Measurements from ENCODE around the gene PRICKLE4. TPM values are rescaled to one million over a fixed set of nuclear protein-coding genes. Genes with fewer than 3 reads are reported as not detected.
A peak's percentile ranks its signal among the peaks of the same experiment; 100 is the strongest.
"Not testable (repeated sequence)": the region's sequence is repeated elsewhere in the genome, so short reads cannot be mapped to it uniquely, and the experiment has no call there.

PRICKLE4 gene
- total RNA-seq, 1 experiment from 2014 or later: not detected

GRCh38 chr6:41744236-41744787 lies 36.3 kb upstream of the PRICKLE4 start:
- DNase-seq (ENCODE audit: low spot score): no peak

DNA sequence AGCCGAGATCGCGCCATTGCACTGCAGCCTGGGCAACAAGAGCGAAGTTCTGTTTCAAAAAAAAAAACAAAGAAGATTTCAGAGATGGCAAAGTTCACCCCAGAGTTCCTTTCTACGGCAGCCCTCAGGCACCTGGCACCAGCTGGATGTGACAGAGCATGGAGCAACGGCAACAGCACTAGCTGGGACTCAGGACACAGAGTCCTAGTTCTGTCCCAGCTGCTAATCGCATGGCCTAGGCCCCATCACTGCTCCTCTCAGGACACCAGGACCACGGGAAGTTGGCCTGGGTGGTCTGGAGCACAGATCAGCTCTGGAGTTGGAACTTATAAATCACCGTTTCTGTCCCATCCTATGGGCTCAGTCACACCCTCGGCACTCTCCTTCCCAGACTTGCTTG lies 34.5 kb upstream of the PRICKLE4 start:
- DNase-seq (ENCODE audit: low spot score): no peak

GRCh38 chr6:41747256-41748101 lies 33.1 kb upstream of the PRICKLE4 start, which contains the start of gene PGC:
Gene PGC, minus strand, starts transcription at chr6:41747397. Its CDS starts 63 bp downstream, at chr6:41747334.
- no peak for DNase-seq (ENCODE audit: low spot score)

GRCh38 chr6:41748102-41748477 lies 32.5 kb upstream of the PRICKLE4 start:
- no peak for DNase-seq (ENCODE audit: low spot score)

GRCh38 chr6:41748542-41748941 lies 32.0 kb upstream of the PRICKLE4 start:
- no peak for DNase-seq (ENCODE audit: low spot score)

DNA sequence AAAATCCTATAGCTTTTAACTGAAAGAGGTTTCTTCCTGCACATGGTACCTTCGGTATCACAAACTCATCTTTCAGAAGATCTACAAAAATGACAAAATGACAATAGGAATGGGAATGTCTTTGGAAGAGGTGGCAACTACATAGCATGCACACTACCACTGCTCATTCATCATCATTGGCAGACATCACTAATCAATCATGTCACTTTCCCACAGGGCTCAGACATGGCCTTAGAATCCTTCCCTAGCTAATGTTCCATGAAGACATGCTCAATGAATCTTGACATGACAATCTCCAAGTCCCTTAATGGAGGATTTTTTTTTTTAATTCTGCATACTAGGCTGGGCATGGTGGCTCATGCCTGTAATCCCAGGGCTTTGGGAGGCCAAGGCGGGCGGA lies 30.2 kb upstream of the PRICKLE4 start:
- DNase-seq (ENCODE audit: low spot score): no peak

DNA sequence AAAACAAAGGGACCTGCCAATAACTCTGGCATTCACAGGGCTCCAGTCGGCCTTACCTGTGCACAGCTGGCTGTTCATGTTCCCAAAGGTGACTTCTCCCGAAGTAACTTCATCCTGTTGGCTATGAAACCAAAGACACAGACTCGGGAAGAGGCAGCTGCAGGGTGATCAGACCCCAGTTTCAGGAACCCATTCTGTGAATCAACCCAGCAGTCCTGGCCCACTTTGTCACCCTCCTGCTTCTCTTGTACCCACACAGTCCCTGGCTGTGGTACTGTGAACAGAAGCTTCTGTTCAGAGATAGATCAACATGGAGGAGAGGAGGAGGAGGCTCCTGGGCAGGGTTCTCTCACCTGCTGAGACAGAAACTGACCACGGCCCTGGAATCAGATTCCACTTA lies 24.7 kb upstream of the PRICKLE4 start:
- DNase-seq (ENCODE audit: low spot score): no peak

DNA sequence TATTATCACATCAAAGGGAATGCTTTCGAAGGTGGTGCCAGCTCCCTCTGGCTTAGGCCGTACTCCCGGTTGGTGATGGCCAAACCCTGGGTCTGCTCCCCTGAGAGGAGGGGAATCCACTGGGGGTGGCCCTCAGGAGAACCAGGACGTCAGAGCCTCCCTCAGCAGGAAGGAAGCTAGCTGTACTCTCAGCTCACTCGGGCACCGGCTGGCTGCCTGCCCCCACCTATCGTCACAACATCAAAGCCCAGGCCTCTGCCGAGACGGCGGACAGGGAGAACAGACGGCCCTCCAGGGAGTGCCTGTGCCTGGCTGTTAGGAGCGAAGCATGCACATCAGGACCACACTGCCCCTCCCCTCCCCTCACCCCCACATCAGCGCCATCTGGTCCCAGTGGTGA lies 24.2 kb upstream of the PRICKLE4 start:
- no peak for DNase-seq (ENCODE audit: low spot score)

- no peak for DNase-seq (ENCODE audit: low spot score)
These were observed 23.3 kb upstream of the PRICKLE4 start for GRCh38 chr6:41757271-41757670.

DNA sequence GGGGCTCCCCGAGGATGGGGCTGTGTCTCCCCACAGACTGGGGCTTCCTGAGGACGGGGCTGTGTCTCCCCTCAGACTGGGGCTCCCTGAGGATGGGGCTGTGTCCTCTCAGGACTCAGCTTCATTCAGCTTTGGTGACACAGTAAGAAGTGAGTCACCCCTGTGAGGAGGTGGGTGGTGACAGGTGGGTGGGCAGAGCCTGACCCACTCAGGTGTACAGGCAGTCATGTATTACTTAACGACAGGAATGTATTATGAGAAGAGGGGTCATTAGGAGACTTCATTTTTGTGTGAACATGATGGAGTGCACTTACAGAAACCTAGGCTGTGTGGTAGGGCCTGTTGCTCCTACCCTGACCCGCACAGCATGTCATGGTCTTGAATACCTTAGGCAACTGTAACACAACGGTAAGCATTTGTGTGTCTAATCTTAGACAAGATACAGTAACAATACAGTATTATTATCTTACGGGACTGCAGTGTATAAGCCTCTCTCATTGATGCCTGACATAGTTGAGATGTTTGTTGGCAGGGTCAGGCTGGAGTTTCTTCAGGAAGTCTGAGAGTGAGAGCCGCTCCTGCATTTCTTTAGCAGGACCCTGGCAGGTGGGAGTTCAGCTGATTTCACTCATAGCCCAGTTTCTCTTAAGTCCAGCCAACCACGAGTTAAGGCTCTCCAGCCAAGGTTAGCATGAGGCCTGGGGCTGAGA lies 22.5 kb upstream of the PRICKLE4 start:
- no peak for DNase-seq (ENCODE audit: low spot score)

DNA sequence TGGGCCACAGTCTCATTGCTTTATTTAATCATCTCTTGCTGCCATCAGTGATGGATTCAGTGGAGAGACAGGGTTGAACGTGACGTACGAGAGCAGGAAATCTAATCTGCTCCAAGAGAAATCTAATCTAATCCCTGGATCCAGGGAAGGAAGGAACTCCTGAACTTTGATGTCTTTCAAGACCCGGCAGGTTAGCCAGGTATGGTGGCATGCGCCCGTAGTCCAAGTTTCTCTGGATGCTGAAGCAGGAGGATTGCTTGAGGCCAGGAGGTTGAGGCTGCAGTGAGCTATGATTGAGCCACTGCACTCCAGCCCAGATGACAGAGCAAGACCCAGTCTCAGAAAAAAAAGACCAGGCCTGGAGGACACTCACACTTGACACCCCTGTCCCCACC lies 21.9 kb upstream of the PRICKLE4 start:
- no peak for DNase-seq (ENCODE audit: low spot score)

GRCh38 chr6:41759106-41759904 lies 21.3 kb upstream of the PRICKLE4 start:
- DNase-seq (ENCODE audit: low spot score): no peak

GRCh38 chr6:41759905-41760579 lies 20.5 kb upstream of the PRICKLE4 start:
- DNase-seq (ENCODE audit: low spot score): no peak

- no peak for DNase-seq (ENCODE audit: low spot score)
These were observed 17.1 kb upstream of the PRICKLE4 start for GRCh38 chr6:41763470-41763869.

DNA sequence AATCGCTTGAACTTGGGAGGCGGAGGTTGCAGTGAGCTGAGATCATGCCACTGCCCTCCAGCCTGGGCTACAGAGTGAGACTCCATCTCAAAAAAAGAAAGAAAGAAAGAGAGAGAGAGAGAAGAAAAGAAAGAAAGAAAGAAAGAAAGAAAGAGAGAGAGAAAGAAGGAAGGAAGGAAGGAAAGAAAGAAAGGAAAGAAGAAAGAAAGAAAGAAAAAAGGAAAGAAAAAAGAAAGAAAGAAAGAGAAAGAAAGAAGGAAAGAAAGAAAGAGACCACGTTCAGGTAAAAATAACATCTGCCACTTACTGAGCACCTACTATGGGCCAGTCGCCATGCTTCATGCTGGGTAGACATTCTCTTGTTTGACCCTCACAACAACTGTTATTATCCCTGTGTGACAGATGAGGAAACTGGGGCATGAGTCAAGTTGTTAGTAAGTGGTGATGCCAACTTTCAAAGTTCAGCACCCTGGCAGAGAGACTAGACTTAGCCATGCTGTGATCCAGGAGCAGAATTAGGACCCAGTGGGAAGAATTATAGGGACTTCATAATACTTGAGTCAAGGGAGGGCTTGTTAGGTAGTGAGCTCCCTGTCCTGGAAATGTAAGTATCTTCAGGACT lies 14.4 kb upstream of the PRICKLE4 start:
- DNase-seq (ENCODE audit: low spot score): not testable (repeated sequence)

GRCh38 chr6:41767112-41767833 lies 13.3 kb upstream of the PRICKLE4 start:
- peak; percentile 91 for DNase-seq (ENCODE audit: low spot score)

GRCh38 chr6:41768545-41769308 lies 11.9 kb upstream of the PRICKLE4 start:
- DNase-seq (ENCODE audit: low spot score): no peak

GRCh38 chr6:41769376-41769775 lies 11.2 kb upstream of the PRICKLE4 start:
- DNase-seq (ENCODE audit: low spot score): no peak

DNA sequence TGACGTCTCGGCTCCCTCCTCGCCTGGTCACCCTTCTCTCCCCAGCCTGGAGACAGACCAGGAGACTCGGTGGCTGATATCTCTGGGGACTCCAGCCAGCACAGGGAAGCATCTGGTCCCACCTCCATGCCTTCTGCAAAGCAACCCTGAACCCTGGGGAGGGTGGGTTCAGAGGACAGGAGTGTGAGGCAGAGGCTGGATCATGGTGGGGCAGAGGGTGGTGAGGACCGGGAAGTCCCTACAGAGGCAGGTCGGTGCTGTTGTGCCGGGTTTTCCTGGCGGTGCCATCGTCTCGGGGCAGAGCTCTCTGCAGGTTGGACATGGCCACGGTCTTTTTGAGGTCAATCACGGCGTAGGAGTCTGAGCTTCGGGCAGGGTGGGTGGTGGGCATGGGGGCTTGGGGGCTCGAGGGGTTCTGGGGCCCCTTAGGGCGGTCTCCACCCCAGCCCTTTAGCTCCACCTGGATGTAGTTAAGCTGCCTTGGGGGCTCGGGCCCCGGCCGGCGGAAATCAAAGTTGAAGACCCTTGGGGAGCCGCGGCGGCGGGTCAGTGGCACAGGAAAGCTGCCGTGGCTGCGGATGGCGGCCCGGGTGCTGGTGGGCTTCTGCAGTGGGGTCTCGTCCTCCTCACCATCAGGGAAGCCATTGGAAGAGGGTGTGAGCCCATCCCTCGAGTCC lies 10.1 kb upstream of the PRICKLE4 start:
- DNase-seq (ENCODE audit: low spot score): no peak

Data from H4 (cell line).